ENCODE measurements around the gene F8. TPM values are rescaled to one million over a fixed set of nuclear protein-coding genes. Genes with fewer than 3 reads are reported as not detected.

F8 gene
- 49.7 TPM for total RNA-seq
- long read RNA-seq, full-length matches to known transcripts, result 19 of 39 reads
- long read RNA-seq, partial matches to known transcripts, result 12 of 39 reads
- long read RNA-seq, other reads (novel, unspliced or antisense), result 8 of 39 reads

DNA sequence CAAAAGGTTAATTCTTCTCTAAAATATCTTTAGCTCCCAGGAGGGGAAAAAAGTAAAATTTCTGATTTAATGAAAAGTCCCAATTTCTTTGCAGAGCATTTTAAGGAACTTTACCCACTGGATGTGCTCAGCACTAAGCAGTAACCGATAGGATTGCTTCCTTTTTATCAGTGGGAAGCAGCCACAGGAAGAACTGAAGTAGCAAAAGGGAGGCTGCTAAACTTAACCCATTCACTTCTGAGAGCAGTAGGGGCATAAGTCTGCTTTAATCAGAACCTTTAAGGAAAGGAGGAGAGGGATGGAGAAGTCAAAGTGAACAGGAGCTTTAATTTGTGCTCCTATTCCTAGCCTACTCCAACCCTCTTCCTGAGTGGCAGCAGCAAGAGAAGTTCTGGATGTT lies at the start of gene F8:
Gene F8, minus strand, starts transcription at position 139 of the 400 bp plus-strand sequence. CDS start 171 bp downstream, outside the sequence.
- Histone ChIP-seq H3K9me3 (replicated peaks) (no peaks in the 10 kb centered on the region), H3K36me3 (no peaks in the 10 kb centered on the region), H3K27ac (replicated peaks) (peak within 1 kb of the TSS; percentile 71), H3K4me1 (no peaks in the 10 kb centered on the region), H3K4me3 (peak within 1 kb of the TSS; percentile 56), H3K27me3 (ENCODE audit: low read depth) (no peaks in the 10 kb centered on the region)
- intact Hi-C loops (cut with micrococcal nuclease), result no loop called here
- no peak for TF ChIP-seq CTCF (IDR thresholded peaks at IDR 0.05; ENCODE audit: borderline replicate concordance)
- no peak for DNase-seq

GRCh38 chrX:155071694-155072280 lies 49.3 kb upstream of the F8 start:
- Histone ChIP-seq H3K27ac (replicated peaks) (peak overlapping the region; percentile 90), H3K36me3 (no peaks in the 10 kb centered on the region), H3K4me3 (peak overlapping the region; percentile 77), H3K4me1 (peaks cover 28% of the 10 kb centered on the region), H3K9me3 (replicated peaks) (no peaks in the 10 kb centered on the region), H3K27me3 (ENCODE audit: low read depth) (no peaks in the 10 kb centered on the region)
- intact Hi-C loops (cut with micrococcal nuclease), result no loop called here
- no peak for TF ChIP-seq CTCF (IDR thresholded peaks at IDR 0.05; ENCODE audit: borderline replicate concordance)
- no peak for DNase-seq

DNA sequence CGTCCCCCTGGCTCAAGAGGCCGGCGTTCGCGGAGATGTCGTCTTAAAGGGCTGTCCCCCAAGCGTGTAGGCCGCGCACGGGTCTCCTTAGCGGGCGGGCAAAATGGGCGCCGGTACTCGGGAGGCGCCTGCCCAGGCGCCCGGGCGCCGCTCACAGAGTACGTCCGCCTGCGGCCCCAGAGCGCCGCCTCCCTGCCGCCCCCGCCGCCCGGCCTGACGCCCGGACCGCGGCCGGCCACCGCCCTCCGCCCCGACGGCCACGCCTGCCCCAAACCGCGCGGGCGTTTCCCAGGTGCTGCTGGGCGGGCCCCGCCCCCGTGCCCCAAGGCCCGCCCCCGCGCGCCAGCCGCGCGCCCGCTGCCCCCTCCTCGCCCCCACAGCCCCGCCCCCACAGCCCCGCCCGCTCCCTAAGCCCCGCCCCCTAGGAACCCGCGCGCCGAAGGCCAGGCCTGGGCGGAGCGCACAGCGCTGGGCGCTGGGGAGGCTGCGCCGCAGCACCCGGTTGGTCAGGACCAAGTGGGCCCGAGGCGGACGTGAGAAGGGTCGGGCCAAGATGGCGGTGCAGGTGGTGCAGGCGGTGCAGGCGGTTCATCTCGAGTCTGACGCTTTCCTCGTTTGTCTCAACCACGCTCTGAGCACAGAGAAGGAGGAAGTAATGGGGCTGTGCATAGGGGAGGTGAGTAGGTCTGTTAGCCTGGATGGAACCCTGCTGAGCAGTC lies 48.6 kb upstream of the F8 start, which contains the start of the genes BRCC3, CMC4 and MTCP1:
Gene BRCC3, plus strand, starts transcription at position 534 of the 719 bp plus-strand sequence. Its CDS starts 20 bp downstream, at position 554.
Gene CMC4, minus strand, starts transcription at position 162 of the 719 bp plus-strand sequence. CDS start 7,113 bp downstream, outside the sequence.
Gene MTCP1, minus strand, starts transcription at position 162 of the 719 bp plus-strand sequence. CDS start 5,126 bp downstream, outside the sequence.
- no peaks in the 10 kb centered on the region for H3K27me3 ChIP-seq (ENCODE audit: low read depth)
- intact Hi-C loops (cut with micrococcal nuclease), result no loop called here
- H3K4me1 ChIP-seq, result peaks cover 28% of the 10 kb centered on the region
- H3K36me3 ChIP-seq, result no peaks in the 10 kb centered on the region
- DNase-seq, result peak; percentile 79
- H3K9me3 ChIP-seq (replicated peaks), result no peaks in the 10 kb centered on the region
- peak within 1 kb of the TSS; percentile 90 for H3K27ac ChIP-seq (replicated peaks)
- no peak for TF ChIP-seq CTCF (IDR thresholded peaks at IDR 0.05; ENCODE audit: borderline replicate concordance)
- peak within 1 kb of the TSS; percentile 77 for H3K4me3 ChIP-seq

- Histone ChIP-seq H3K27ac (replicated peaks) (peak overlapping the region; percentile 90), H3K9me3 (replicated peaks) (no peaks in the 10 kb centered on the region), H3K4me3 (peak overlapping the region; percentile 77), H3K4me1 (peaks cover 28% of the 10 kb centered on the region), H3K27me3 (ENCODE audit: low read depth) (no peaks in the 10 kb centered on the region), H3K36me3 (no peaks in the 10 kb centered on the region)
- intact Hi-C loops (cut with micrococcal nuclease), result no loop called here
- TF ChIP-seq CTCF (IDR thresholded peaks at IDR 0.05; ENCODE audit: borderline replicate concordance), result no peak
- DNase-seq, result no peak
These were observed 48.1 kb upstream of the F8 start for GRCh38 chrX:155070663-155070974.

- no peak for DNase-seq
- H3K9me3 ChIP-seq (replicated peaks), result no peaks in the 10 kb centered on the region
- H3K27me3 ChIP-seq (ENCODE audit: low read depth), result no peaks in the 10 kb centered on the region
- H3K4me3 ChIP-seq, result peak overlapping the region; percentile 77
- no peak for TF ChIP-seq CTCF (IDR thresholded peaks at IDR 0.05; ENCODE audit: borderline replicate concordance)
- intact Hi-C loops (cut with micrococcal nuclease), result no loop called here
- H3K4me1 ChIP-seq, result peaks cover 28% of the 10 kb centered on the region
- no peaks in the 10 kb centered on the region for H3K36me3 ChIP-seq
- H3K27ac ChIP-seq (replicated peaks), result peak overlapping the region; percentile 90
These were observed 47.5 kb upstream of the F8 start for GRCh38 chrX:155070038-155070437.

Measured in left ventricle myocardium inferior (tissue), 1 donor.